GM21390 (cell line): ENCODE data around the gene METAP1D.

Experiments
- ATAC-seq: cut with Tn5 transposase; IDR thresholded peaks from one replicate; pipeline ENCODE4 v1.9.1; 2021; ENCODE audit not compliant: unreplicated experiment

The METAP1D gene

GRCh38 chr2:172129404-172129803 lies 129.7 kb downstream of the METAP1D start:
- no peak for ATAC-seq
